Stomach smooth muscle (tissue), 2 donors: ENCODE data around the gene CHN2.
"Not testable (repeated sequence)": the region's sequence is repeated elsewhere in the genome, so short reads cannot be mapped to it uniquely, and the experiment has no call there.

Experiments
- H3K27ac ChIP-seq: one replicate; pipeline ENCODE4 v1.7.0; 2013; ENCODE audit warnings: mild to moderate bottlenecking, low read length, inconsistent platforms
- H3K27me3 ChIP-seq, 2 donors: one replicate each; pipeline ENCODE4 v1.7.0; 2013; ENCODE audit warnings: low read length in 2 of 2; ENCODE audit not compliant: insufficient read depth in 2 of 2, control insufficient read depth in 1 of 2
- H3K36me3 ChIP-seq, 2 donors: one replicate each; pipeline ENCODE4 v1.7.0; 2013; ENCODE audit warnings: low read length in 2 of 2; ENCODE audit not compliant: control insufficient read depth in 2 of 2, insufficient read depth in 2 of 2
- H3K4me1 ChIP-seq: one replicate; pipeline ENCODE4 v1.7.0; 2013; ENCODE audit warnings: low read length; ENCODE audit not compliant: control insufficient read depth, insufficient read depth
- H3K4me3 ChIP-seq, 2 donors: one replicate each; pipeline ENCODE4 v1.7.0; 2013; ENCODE audit warnings: low read length in 2 of 2
- H3K9ac ChIP-seq, 2 donors: one replicate each; pipeline ENCODE4 v1.7.0; 2013; ENCODE audit warnings: low read length in 2 of 2, mild to moderate bottlenecking in 1 of 2
- H3K9me3 ChIP-seq, 2 donors: one replicate each; pipeline ENCODE4 v1.7.0; 2013; ENCODE audit warnings: low read length in 2 of 2; ENCODE audit not compliant: control insufficient read depth in 2 of 2
- donor health status: healthy.
- donor health status: Pancreatic carcinoma.

CHN2 gene

GRCh38 chr7:29255906-29256692, 61.5 kb downstream of the CHN2 start:
- H3K27ac ChIP-seq, result no peak overlapping the region
- no peaks in the 10 kb centered on the region for H3K36me3 ChIP-seq
- H3K4me1 ChIP-seq, result no peaks in the 10 kb centered on the region
- no peaks in the 10 kb centered on the region for H3K27me3 ChIP-seq
- no peaks in the 10 kb centered on the region for H3K9me3 ChIP-seq
- H3K9ac ChIP-seq, result no peak overlapping the region
- H3K4me3 ChIP-seq, result no peak overlapping the region

GRCh38 chr7:29256693-29257002, 62.1 kb downstream of the CHN2 start:
- Histone ChIP-seq H3K4me1 (no peaks in the 10 kb centered on the region), H3K4me3 (no peak overlapping the region), H3K9me3 (no peaks in the 10 kb centered on the region), H3K27ac (no peak overlapping the region), H3K36me3 (no peaks in the 10 kb centered on the region), H3K27me3 (no peaks in the 10 kb centered on the region), H3K9ac (no peak overlapping the region)

GRCh38 chr7:29258951-29259350, 64.4 kb downstream of the CHN2 start:
- Histone ChIP-seq H3K4me3 (no peak overlapping the region), H3K27me3 (no peaks in the 10 kb centered on the region), H3K9me3 (no peaks in the 10 kb centered on the region), H3K36me3 (no peaks in the 10 kb centered on the region), H3K27ac (no peak overlapping the region), H3K9ac (no peak overlapping the region), H3K4me1 (no peaks in the 10 kb centered on the region)

- Histone ChIP-seq H3K9ac (no peak overlapping the region), H3K9me3 (no peaks in the 10 kb centered on the region), H3K27ac (no peak overlapping the region)
These were observed 67.8 kb downstream of the CHN2 start for GRCh38 chr7:29262191-29262917.

GRCh38 chr7:29263601-29264207, 69.1 kb downstream of the CHN2 start:
- not testable (repeated sequence) for H3K9me3 ChIP-seq, H3K27ac ChIP-seq, H3K36me3 ChIP-seq, H3K4me1 ChIP-seq, H3K4me3 ChIP-seq, H3K27me3 ChIP-seq, H3K9ac ChIP-seq

More at GRCh38 chr7:29262191-29262917, 67.8 kb downstream of the CHN2 start:
- Histone ChIP-seq H3K36me3 (no peaks in the 10 kb centered on the region), H3K4me1 (no peaks in the 10 kb centered on the region), H3K4me3 (no peak overlapping the region), H3K27me3 (no peaks in the 10 kb centered on the region)

- Histone ChIP-seq H3K27ac (no peak overlapping the region), H3K4me3 (no peak overlapping the region)
These were observed 70.8 kb downstream of the CHN2 start for GRCh38 chr7:29265208-29265923.

GRCh38 chr7:29269935-29270334, 75.4 kb downstream of the CHN2 start:
- no peaks in the 10 kb centered on the region for H3K27me3 ChIP-seq
- no peaks in the 10 kb centered on the region for H3K36me3 ChIP-seq
- no peak overlapping the region for H3K9ac ChIP-seq
- H3K9me3 ChIP-seq, result no peaks in the 10 kb centered on the region
- H3K4me3 ChIP-seq, result no peak overlapping the region
- no peak overlapping the region for H3K27ac ChIP-seq
- no peaks in the 10 kb centered on the region for H3K4me1 ChIP-seq

More at GRCh38 chr7:29265208-29265923, 70.8 kb downstream of the CHN2 start:
- Histone ChIP-seq H3K4me1 (no peaks in the 10 kb centered on the region), H3K9me3 (no peaks in the 10 kb centered on the region), H3K36me3 (no peaks in the 10 kb centered on the region), H3K9ac (no peak overlapping the region), H3K27me3 (no peaks in the 10 kb centered on the region)

GRCh38 chr7:29270594-29271318, 76.2 kb downstream of the CHN2 start:
- Histone ChIP-seq H3K4me3 (no peak overlapping the region), H3K36me3 (no peaks in the 10 kb centered on the region), H3K9ac (no peak overlapping the region), H3K27ac (no peak overlapping the region), H3K9me3 (no peaks in the 10 kb centered on the region), H3K27me3 (no peaks in the 10 kb centered on the region), H3K4me1 (no peaks in the 10 kb centered on the region)

GRCh38 chr7:29271319-29271658, 76.7 kb downstream of the CHN2 start:
- Histone ChIP-seq H3K9ac (no peak overlapping the region), H3K4me1 (no peaks in the 10 kb centered on the region), H3K27ac (no peak overlapping the region), H3K36me3 (no peaks in the 10 kb centered on the region), H3K9me3 (no peaks in the 10 kb centered on the region), H3K27me3 (no peaks in the 10 kb centered on the region), H3K4me3 (no peak overlapping the region)

GRCh38 chr7:29272057-29272456, 77.5 kb downstream of the CHN2 start:
- H3K4me1 ChIP-seq, result no peaks in the 10 kb centered on the region
- no peaks in the 10 kb centered on the region for H3K27me3 ChIP-seq
- no peak overlapping the region for H3K4me3 ChIP-seq
- H3K9me3 ChIP-seq, result no peaks in the 10 kb centered on the region
- H3K36me3 ChIP-seq, result no peaks in the 10 kb centered on the region
- H3K9ac ChIP-seq, result no peak overlapping the region
- H3K27ac ChIP-seq, result no peak overlapping the region
